Retinal pigment epithelial cell (primary cell): Measurements from ENCODE around the gene DDX1.

Experiments used
- DNase-seq: peaks from one replicate; pipeline ENCODE4 v3.0.0-alpha.2; 2010; ENCODE audit warnings: low read depth
- H3K4me3 ChIP-seq: 2 replicates; pipeline ENCODE4 v1.5.1; 2011; ENCODE audit warnings: mild to moderate bottlenecking, low read length, control low read depth, moderate library complexity
- TF ChIP-seq, protein P1 (sequence below): conservative IDR thresholded peaks from 2 replicates; pipeline ENCODE4 v1.5.1; 2011; ENCODE audit warnings: low read depth, low read length, control low read depth, inconsistent platforms

DDX1 gene

DNA sequence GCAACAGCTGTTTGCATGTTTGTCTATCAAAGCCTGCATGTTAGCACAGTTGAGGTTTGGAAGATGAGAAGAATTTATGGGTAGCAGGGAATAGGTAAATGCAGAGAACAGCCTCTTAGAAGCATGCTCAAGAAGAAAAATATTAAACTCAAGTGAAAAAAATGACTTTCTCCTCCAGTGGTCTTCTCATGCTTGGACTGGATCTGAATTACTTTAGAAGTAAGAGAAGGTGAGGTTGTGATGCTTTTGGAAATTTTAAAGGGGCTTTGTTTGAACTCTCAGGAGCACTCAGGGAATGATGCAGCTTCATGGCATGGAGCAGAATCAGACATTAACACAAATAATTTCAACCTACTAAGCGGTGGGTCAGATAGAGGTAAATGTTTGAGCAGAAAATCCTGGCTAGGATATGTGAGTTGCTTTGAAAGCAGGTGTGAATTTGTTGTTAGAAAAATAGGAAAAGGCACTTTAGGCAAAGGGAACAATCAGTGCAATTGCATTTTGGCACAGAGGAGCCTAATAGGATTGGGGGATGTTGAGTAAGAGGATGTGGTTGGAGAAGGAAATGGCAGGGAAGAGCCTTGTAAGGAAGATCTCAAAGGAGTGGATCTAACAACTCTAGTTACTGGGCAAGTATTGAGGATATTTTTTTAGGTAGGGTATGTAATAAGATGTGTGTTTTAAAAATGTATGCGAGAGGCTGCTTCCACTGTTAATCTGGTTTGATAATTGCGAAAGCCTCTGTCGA is 76.3 kb downstream of the DDX1 start:
- TF ChIP-seq, protein P1, sequence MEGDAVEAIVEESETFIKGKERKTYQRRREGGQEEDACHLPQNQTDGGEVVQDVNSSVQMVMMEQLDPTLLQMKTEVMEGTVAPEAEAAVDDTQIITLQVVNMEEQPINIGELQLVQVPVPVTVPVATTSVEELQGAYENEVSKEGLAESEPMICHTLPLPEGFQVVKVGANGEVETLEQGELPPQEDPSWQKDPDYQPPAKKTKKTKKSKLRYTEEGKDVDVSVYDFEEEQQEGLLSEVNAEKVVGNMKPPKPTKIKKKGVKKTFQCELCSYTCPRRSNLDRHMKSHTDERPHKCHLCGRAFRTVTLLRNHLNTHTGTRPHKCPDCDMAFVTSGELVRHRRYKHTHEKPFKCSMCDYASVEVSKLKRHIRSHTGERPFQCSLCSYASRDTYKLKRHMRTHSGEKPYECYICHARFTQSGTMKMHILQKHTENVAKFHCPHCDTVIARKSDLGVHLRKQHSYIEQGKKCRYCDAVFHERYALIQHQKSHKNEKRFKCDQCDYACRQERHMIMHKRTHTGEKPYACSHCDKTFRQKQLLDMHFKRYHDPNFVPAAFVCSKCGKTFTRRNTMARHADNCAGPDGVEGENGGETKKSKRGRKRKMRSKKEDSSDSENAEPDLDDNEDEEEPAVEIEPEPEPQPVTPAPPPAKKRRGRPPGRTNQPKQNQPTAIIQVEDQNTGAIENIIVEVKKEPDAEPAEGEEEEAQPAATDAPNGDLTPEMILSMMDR = no peak
- DNase-seq = no peak
- H3K4me3 ChIP-seq = no peak overlapping the region

DNA sequence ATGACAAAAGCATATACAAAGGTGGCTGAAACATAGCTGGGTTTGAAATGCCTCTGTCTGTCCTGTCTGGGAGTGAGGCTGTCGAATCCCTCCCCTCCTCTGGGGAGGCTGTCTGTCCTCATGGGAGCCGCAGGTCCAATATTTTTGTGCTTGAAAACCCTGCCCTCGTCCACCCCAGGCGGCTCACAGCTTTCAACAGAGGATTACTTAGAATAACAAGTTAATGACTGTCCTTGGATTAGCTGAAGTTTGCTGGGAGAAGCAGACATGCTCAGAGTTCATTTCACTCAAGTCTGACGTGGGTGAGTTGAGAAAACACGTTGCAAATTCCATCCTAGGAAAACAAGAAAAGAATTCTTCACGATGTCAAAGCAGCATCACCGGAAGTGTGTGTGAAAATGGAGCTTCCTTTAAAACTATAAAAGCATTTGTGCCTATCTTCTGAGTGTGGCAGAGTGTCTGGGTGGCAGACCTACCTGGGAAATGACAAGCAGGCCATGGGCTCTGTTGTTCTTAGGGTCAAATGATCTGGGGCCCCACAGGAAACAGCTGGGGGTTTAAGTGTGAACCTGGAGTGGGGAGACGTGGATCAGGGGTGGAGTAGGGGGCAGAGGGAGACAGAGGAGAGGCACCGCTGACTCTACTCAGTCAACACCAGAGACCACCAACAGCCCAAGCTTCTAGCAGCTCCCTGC is 77.1 kb downstream of the DDX1 start:
- peak; percentile 97 for DNase-seq
- TF ChIP-seq, protein P1 = no peak
- H3K4me3 ChIP-seq = no peak overlapping the region

DNA sequence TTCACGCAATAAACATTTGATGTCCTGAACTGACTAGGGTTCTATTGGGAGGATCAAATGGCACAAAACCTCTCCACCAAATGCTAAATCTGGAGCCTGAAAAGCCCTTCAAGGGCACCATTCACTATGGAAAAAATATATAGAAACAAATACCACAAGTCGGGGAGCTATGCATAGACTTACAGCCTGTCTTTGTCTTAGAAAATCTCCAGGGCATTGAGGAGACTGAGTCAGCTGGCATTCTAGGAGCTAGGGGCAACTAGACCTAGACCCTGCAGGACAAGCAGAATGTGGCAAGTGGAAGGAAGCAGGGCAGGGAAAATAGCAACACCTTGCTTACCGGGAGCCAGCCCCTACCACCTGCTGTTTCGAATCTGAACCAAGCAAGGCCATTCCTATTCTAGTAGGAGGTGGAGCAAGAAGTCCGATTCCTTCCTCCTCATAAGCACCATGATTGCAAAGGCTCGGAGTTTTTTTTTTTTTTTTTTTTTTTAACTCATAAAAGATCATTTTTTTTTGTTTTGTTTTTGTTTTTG is 77.8 kb downstream of the DDX1 start:
- TF ChIP-seq, protein P1 = no peak
- no peak overlapping the region for H3K4me3 ChIP-seq
- DNase-seq = no peak

DNA sequence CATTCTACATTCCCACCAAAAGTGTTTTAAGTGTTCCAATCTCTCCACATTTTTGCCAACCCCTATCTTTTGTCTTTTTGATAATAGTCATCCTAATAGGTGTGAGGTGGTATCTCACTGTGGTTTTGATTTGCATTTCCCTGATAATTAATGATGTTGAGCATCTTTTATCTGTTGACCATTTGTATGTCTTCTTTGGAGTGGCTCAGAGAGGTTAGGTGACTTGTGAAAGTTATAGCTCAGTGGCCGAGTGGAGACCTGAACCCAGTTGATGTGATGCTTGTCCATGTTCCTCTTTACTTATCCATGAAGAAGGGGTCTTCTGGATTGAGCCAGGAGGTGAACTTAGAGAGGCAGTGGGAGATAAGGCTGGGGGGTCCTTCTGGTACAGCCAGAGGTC is 78.8 kb downstream of the DDX1 start:
- no peak overlapping the region for H3K4me3 ChIP-seq
- TF ChIP-seq, protein P1 = no peak
- DNase-seq = no peak

DNA sequence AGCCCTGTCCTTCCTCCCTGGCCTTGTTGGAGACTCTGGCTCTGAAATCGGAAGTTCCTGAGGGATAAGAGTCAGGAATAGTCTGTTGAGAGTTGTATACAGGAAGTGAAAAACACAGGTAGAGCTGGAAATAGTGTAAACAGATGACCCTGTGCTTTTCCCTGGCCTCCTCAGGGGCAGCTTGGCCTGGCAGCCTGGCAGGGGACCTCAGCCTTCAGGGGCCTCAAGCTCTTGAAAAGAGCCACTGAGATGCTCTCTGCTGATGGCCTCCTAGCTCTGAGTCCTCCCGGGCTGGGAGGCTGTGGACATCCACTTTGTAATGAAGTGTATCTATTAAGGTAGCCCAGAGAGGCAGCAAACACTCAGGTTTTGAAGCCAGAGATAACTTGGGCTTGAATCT is 79.3 kb downstream of the DDX1 start:
- TF ChIP-seq, protein P1 = no peak
- H3K4me3 ChIP-seq = no peak overlapping the region
- no peak for DNase-seq

DNA sequence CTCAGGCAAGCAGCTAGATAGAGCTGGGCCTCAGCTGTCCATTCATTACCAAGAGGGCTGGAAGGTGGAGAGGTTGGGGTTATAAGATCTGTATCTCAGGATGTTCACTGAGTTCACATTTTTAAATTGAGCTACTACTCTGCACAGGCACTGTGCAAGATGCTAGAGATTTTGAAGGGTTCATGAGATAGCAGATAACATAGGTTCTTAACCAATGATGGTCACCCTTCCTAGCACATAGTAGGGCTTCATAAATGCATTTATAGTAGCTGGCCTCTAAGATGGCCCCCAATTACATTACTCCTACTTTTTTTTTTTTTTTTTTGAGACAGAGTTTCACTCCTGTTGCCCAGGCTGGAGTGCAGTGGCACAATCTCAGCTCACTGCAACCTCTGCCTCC is 79.7 kb downstream of the DDX1 start:
- TF ChIP-seq, protein P1 = no peak
- DNase-seq = no peak
- no peak overlapping the region for H3K4me3 ChIP-seq
